ENCODE measurements around the gene ELL3.
"Not testable (repeated sequence)": the region's sequence is repeated elsewhere in the genome, so short reads cannot be mapped to it uniquely, and the experiment has no call there.

The ELL3 gene

DNA sequence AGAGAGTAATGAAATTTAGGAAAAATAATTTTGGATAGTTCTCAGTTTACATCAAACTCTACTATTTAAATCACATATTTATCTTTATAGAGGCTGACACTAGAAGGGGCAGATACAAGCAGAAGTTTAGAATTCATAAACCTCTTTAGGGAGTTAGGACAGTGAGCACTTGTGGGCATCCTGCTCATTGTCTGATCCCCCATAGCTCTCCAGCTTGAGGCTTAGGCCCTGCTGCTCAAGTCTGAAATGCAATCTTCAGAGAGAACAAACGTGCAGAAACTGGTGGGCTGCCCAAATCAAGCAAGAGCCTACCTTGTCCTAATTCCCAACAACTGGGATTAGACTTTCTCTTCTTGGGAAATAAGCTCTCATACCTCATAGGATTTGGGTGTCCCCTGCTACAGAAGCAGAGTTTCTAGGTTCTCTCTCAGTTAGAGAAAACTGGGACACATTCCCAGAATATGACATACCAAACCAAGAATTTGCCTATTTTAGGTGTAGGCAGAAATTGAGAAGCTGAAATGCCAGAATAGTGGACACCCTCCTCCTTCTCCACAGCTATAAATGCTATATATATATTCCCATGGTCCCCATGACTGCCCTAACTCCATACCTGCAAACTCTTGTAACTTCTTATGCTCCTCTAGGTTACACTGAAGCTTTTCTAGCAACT, 48.6 kb downstream of the ELL3 start:
- H2AFZ ChIP-seq (ENCODE audit: low read depth, low read length); H3K27me3 ChIP-seq (ENCODE audit: insufficient read depth, low read length); H3K36me3 ChIP-seq (ENCODE audit: insufficient read depth, low read length); H3K4me3 ChIP-seq (ENCODE audit: low read length); H3K9me3 ChIP-seq (ENCODE audit: low read length); H3K4me1 ChIP-seq (ENCODE audit: insufficient read depth, low read length): not testable (repeated sequence)

DNA sequence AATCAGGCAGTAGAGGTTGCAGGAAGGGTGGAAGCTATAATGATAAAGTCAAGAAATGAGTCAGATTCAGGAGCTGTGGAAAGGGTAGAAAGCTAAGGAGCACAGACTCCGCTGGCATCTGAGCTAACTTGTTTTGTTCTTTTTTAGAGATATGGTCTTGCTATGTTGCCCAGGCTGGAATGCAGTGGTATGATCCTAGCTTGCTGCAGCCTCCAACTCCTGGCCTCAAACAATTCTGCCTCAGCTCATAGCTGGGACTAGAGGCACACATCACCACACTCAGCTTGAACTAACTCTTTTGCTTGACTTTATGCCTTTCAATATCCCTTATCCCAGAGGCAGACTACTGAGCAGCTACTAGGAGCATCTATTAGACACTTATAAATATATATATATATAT, 50.5 kb downstream of the ELL3 start:
- H2AFZ ChIP-seq (ENCODE audit: low read depth, low read length); H3K4me3 ChIP-seq (ENCODE audit: low read length); H3K9me3 ChIP-seq (ENCODE audit: low read length); H3K36me3 ChIP-seq (ENCODE audit: insufficient read depth, low read length); H3K4me1 ChIP-seq (ENCODE audit: insufficient read depth, low read length); H3K27me3 ChIP-seq (ENCODE audit: insufficient read depth, low read length): not testable (repeated sequence)

DNA sequence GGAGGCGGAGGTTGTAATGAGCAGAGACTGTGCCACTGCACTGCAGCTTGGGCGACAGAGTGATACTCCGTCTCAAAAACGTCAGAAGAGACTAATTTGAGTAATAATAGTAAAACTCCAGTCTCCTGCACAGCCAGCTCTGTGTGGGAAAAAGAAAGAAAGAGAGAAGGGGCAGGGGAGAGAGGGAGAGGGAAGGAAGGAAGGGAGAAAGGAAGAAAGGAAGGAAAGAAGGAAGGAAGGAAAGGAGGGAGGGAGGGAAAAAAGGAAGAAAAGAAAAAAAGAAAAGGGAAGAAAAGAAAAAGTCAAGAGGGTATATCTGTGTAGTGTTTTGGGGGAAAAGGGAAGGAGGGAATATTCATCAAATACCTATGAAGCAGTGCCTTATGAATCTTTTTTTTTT, 53.6 kb downstream of the ELL3 start:
- Histone ChIP-seq H3K27me3 (ENCODE audit: insufficient read depth, low read length) (peaks cover 3% of the 10 kb centered on the region), H3K4me3 (ENCODE audit: low read length) (no peak overlapping the region), H3K36me3 (ENCODE audit: insufficient read depth, low read length) (no peaks in the 10 kb centered on the region), H3K9me3 (ENCODE audit: low read length) (no peaks in the 10 kb centered on the region), H2AFZ (ENCODE audit: low read depth, low read length) (no peak overlapping the region), H3K4me1 (ENCODE audit: insufficient read depth, low read length) (no peaks in the 10 kb centered on the region)

All from neuron (in vitro differentiated cells).